Activated CD8-positive, alpha-beta T cell treated with anti-CD3 and anti-CD28 coated beads for 36 hours (primary cell): ENCODE data around the gene UROC1. TPM values are rescaled to one million over a fixed set of nuclear protein-coding genes. Genes with fewer than 3 reads are reported as not detected.

Experiments
- ATAC-seq: fragments of 200-7000 bp; cut with Tn5 transposase; one replicate; pipeline ENCODE4 v1.10.0; 2021; ENCODE audit warnings: mild to moderate bottlenecking, moderate library complexity
- CTCF ChIA-PET: fragments of 350-600 bp; sonication (Branson Sonifier 250); formaldehyde crosslinking; loops from one replicate; lab custom pipeline; 2021; ENCODE audit warnings: antibody characterized with exemption; lab: Charles Lee
- POLR2A ChIA-PET: fragments of 350-600 bp; sonication (Branson Sonifier 250); formaldehyde crosslinking; loops from one replicate; lab custom pipeline; 2021; ENCODE audit warnings: antibody characterized with exemption; lab: Charles Lee
- DNase-seq: peaks from one replicate; pipeline ENCODE4 v3.0.0-alpha.2; 2020
- H3K27ac Mint-ChIP-seq: one replicate; pipeline ENCODE4 v1.8.0; 2021; ENCODE audit warnings: mild to moderate bottlenecking, mixed read lengths
- H3K27me3 Mint-ChIP-seq: one replicate; pipeline ENCODE4 v1.8.0; 2021; ENCODE audit warnings: mixed read lengths
- H3K36me3 Mint-ChIP-seq: one replicate; pipeline ENCODE4 v1.8.0; 2021; ENCODE audit warnings: low read depth, mixed read lengths
- H3K4me1 Mint-ChIP-seq: one replicate; pipeline ENCODE4 v1.8.0; 2021; ENCODE audit warnings: low read depth, mixed read lengths
- H3K4me3 Mint-ChIP-seq: one replicate; pipeline ENCODE4 v1.8.0; 2021; ENCODE audit warnings: mild to moderate bottlenecking, moderate library complexity, mixed read lengths
- H3K9me3 Mint-ChIP-seq: one replicate; pipeline ENCODE4 v1.8.0; 2021; ENCODE audit warnings: mixed read lengths
- CTCF ChIP-seq: fragments of 200-600 bp; IDR thresholded peaks from one replicate; pipeline ENCODE4 v1.8.0; 2022; ENCODE audit warnings: antibody characterized with exemption, mild to moderate bottlenecking
- intact Hi-C: fragments of 100-400 bp; cut with micrococcal nuclease; formaldehyde crosslinking; loops from one replicate; pipeline ENCODE4 v1.10.0; 2022
- total RNA-seq, 2 experiments: library from RNA; stranded (reverse); gene quantifications; one replicate each; pipeline ENCODE4 v1.2.3, GENCODE V29; 2021

Gene UROC1
- total RNA-seq, 2 experiments from 2014 or later = not detected

DNA sequence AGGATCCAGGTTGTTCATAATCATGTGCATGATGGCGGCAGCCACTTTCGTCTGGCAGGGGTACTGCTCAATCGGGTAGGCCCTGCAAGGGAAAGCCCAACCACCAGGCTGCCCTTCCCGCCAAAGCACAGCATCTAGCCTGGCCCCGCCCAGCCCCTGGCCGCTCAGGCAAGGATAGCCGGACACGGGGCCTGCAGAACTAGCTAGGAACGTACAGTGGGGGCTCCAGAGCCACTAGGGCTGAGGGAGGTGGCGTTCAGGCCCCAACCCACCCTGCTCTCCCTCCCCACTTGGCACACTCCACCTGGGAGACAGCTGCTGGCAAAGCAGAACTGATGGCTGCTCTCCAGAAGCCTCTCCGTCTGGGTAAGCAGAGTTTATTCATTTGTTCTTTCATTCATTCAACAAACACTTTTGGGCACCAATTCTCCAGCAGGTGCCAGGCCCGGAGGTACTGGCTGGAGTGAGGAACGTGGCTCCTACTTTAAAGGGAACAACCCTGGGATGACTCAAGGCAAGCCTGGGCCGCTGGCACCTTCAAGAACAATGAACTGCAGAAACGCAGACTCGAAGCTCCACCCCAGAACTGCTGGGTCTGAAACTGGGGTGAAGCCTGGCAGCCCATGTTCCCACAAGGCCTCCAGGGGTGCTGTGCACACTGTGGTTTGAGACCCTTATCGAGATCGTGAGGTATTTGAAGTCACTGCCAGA, 7.8 kb downstream of the UROC1 start:
- no peak for TF ChIP-seq CTCF
- Mint-ChIP-seq H3K27ac (no peak overlapping the region), H3K4me3 (no peak overlapping the region), H3K27me3 (peaks cover 1% of the 10 kb centered on the region), H3K36me3 (no peaks in the 10 kb centered on the region), H3K4me1 (no peaks in the 10 kb centered on the region), H3K9me3 (no peaks in the 10 kb centered on the region)
- ATAC-seq (no peak), DNase-seq (no peak)
- intact Hi-C loops = no loop called here
- CTCF ChIA-PET = interaction anchor here (1.2 to 4.1 kb wide), 2 partner anchors 13 to 17 kb away, joined by 3 to 19 read pairs; partner anchors contain the start of gene CHST13
- POLR2A ChIA-PET = no interaction called here

GRCh38 chr3:126508564-126508964, 9.0 kb downstream of the UROC1 start:
- peaks cover 1% of the 10 kb centered on the region for H3K27me3 Mint-ChIP-seq
- CTCF ChIA-PET = interaction anchor here (4.1 kb wide), 1 partner anchor 14 kb away, joined by 19 read pairs; the partner anchor contains the start of gene CHST13
- POLR2A ChIA-PET = no interaction called here
- DNase-seq (no peak), ATAC-seq (no peak)
- H3K4me1 Mint-ChIP-seq = no peaks in the 10 kb centered on the region
- H3K9me3 Mint-ChIP-seq = no peaks in the 10 kb centered on the region
- intact Hi-C loops = no loop called here
- H3K27ac Mint-ChIP-seq = no peak overlapping the region
- no peak for TF ChIP-seq CTCF
- H3K4me3 Mint-ChIP-seq = no peak overlapping the region
- no peaks in the 10 kb centered on the region for H3K36me3 Mint-ChIP-seq

- no peak for DNase-seq
Measured at GRCh38 chr3:126507886-126508285, 9.7 kb downstream of the UROC1 start.

GRCh38 chr3:126503701-126504100, 13.9 kb downstream of the UROC1 start:
- no peak overlapping the region for H3K27ac Mint-ChIP-seq
- ChIA-PET POLR2A (no interaction called here), CTCF (no interaction called here)
- intact Hi-C loops = no loop called here
- no peaks in the 10 kb centered on the region for H3K9me3 Mint-ChIP-seq
- H3K27me3 Mint-ChIP-seq = peaks cover 1% of the 10 kb centered on the region
- H3K36me3 Mint-ChIP-seq = no peaks in the 10 kb centered on the region
- H3K4me3 Mint-ChIP-seq = no peak overlapping the region
- TF ChIP-seq CTCF = no peak
- DNase-seq (no peak), ATAC-seq (no peak)
- peaks cover 1% of the 10 kb centered on the region for H3K4me1 Mint-ChIP-seq

More at GRCh38 chr3:126507886-126508285, 9.7 kb downstream of the UROC1 start:
- H3K27ac Mint-ChIP-seq = no peak overlapping the region
- H3K27me3 Mint-ChIP-seq = peaks cover 1% of the 10 kb centered on the region
- no peak overlapping the region for H3K4me3 Mint-ChIP-seq
- POLR2A ChIA-PET = no interaction called here
- no peaks in the 10 kb centered on the region for H3K9me3 Mint-ChIP-seq
- no peak for ATAC-seq
- no peaks in the 10 kb centered on the region for H3K36me3 Mint-ChIP-seq
- intact Hi-C loops = no loop called here
- no peak for TF ChIP-seq CTCF
- no peaks in the 10 kb centered on the region for H3K4me1 Mint-ChIP-seq
- CTCF ChIA-PET = interaction anchor here (4.1 kb wide), 1 partner anchor 15 kb away, joined by 19 read pairs; the partner anchor contains the start of gene CHST13

GRCh38 chr3:126502656-126503055, 14.9 kb downstream of the UROC1 start:
- ChIA-PET CTCF (no interaction called here), POLR2A (no interaction called here)
- H3K27me3 Mint-ChIP-seq = peaks cover 1% of the 10 kb centered on the region
- no peak overlapping the region for H3K27ac Mint-ChIP-seq
- no peak for TF ChIP-seq CTCF
- intact Hi-C loops = no loop called here
- H3K36me3 Mint-ChIP-seq = no peaks in the 10 kb centered on the region
- peaks cover 3% of the 10 kb centered on the region for H3K4me1 Mint-ChIP-seq
- no peak for DNase-seq
- H3K9me3 Mint-ChIP-seq = no peaks in the 10 kb centered on the region
- ATAC-seq = no peak
- no peak overlapping the region for H3K4me3 Mint-ChIP-seq
